Fibroblast of lung (primary cell): ENCODE results near the gene PLOD2. TPM values are rescaled to one million over a fixed set of nuclear protein-coding genes. Genes with fewer than 3 reads are reported as not detected.

Source experiments
- DNase-seq, 2 donors: peaks; one replicate each; pipeline versions ENCODE4 v3.0.0 to v3.0.0-alpha.2; 2010; ENCODE audit warnings: low read depth in 2 of 2
- H2AFZ ChIP-seq: 2 replicates; pipeline ENCODE4 v1.5.1; 2012; ENCODE audit warnings: low read length, control low read depth, inconsistent platforms
- H3K27ac ChIP-seq: 2 replicates; pipeline ENCODE4 v1.5.1; 2011; ENCODE audit warnings: low read length, control low read depth; ENCODE audit not compliant: insufficient read depth
- H3K27me3 ChIP-seq: 2 replicates; pipeline ENCODE4 v1.5.1; 2011; ENCODE audit warnings: mild to moderate bottlenecking, low read length; ENCODE audit not compliant: control insufficient read depth, insufficient read depth
- H3K36me3 ChIP-seq: 2 replicates; pipeline ENCODE4 v1.5.1; 2011; ENCODE audit warnings: low read length; ENCODE audit not compliant: control insufficient read depth, insufficient read depth
- H3K4me1 ChIP-seq: 2 replicates; pipeline ENCODE4 v1.5.1; 2011; ENCODE audit warnings: low read length; ENCODE audit not compliant: control insufficient read depth, insufficient read depth; ENCODE audit errors: extremely low read depth
- H3K4me2 ChIP-seq: 2 replicates; pipeline ENCODE4 v1.5.1; 2011; ENCODE audit warnings: low read length, control low read depth; ENCODE audit not compliant: insufficient read depth; ENCODE audit errors: extremely low read depth
- H3K4me3 ChIP-seq, 4 experiments: fragments of 200-600 bp in 1 of 4; sonication (generic) in 1 of 4; replicated peaks in 1 of 4; 2 replicates each; pipeline ENCODE4 v1.5.1; 2011 to 2016; ENCODE audit warnings: low read length in 4 of 4, low read depth in 3 of 4, mild to moderate bottlenecking in 3 of 4, control low read depth in 2 of 4, inconsistent platforms in 1 of 4, mixed read lengths in 1 of 4; ENCODE audit not compliant: insufficient read depth in 1 of 4; ENCODE audit errors: control extremely low read depth in 1 of 4
- H3K79me2 ChIP-seq: 2 replicates; pipeline ENCODE4 v1.5.1; 2012; ENCODE audit warnings: mild to moderate bottlenecking, low read length, inconsistent platforms; ENCODE audit not compliant: control insufficient read depth, insufficient read depth
- H3K9ac ChIP-seq: 2 replicates; pipeline ENCODE4 v1.5.1; 2011; ENCODE audit warnings: mild to moderate bottlenecking, low read length, control low read depth; ENCODE audit not compliant: insufficient read depth
- H3K9me3 ChIP-seq: 2 replicates; pipeline ENCODE4 v1.5.1; 2012; ENCODE audit warnings: low read depth, low read length; ENCODE audit not compliant: control insufficient read depth, insufficient read depth
- H4K20me1 ChIP-seq: 2 replicates; pipeline ENCODE4 v1.5.1; 2011; ENCODE audit warnings: low read length; ENCODE audit not compliant: control insufficient read depth, insufficient read depth; ENCODE audit errors: extremely low read depth
- CTCF ChIP-seq, 2 donors: IDR thresholded peaks in 1 of 2; conservative IDR thresholded peaks in 1 of 2; 1 replicate in 1 of 2; 2 replicates in 1 of 2; pipeline ENCODE4 v1.5.1; 2011 to 2012; ENCODE audit warnings: low read length in 2 of 2, control low read depth in 1 of 2, inconsistent platforms in 1 of 2, low read depth in 1 of 2, mild to moderate bottlenecking in 1 of 2
- EZH2 ChIP-seq: IDR thresholded peaks from 2 replicates; pipeline ENCODE4 v1.5.1; 2012; ENCODE audit warnings: low read length, control low read depth, mild to moderate bottlenecking; ENCODE audit errors: missing control alignments
- polyA plus RNA-seq, 2 donors: library from polyadenylated mRNA; depleted of rRNA in 1 of 2; stranded (reverse) in 1 of 2; unstranded in 1 of 2; fragments of >200 nt; gene quantifications; 2 replicates each; pipeline ENCODE4 v1.2.1, GENCODE V29; 2011 to 2012; ENCODE audit warnings: missing spikeins in 1 of 2
- total RNA-seq: library from RNA; depleted of rRNA; stranded (reverse); fragments of >200 nt; gene quantifications from 2 replicates; pipeline ENCODE4 v1.2.1, GENCODE V29; 2014

The PLOD2 gene
- total and polyA plus RNA-seq, 2 donors (not counting 1 experiment from before 2014, with no cell fraction given) = 91.8 to 114 TPM

DNA sequence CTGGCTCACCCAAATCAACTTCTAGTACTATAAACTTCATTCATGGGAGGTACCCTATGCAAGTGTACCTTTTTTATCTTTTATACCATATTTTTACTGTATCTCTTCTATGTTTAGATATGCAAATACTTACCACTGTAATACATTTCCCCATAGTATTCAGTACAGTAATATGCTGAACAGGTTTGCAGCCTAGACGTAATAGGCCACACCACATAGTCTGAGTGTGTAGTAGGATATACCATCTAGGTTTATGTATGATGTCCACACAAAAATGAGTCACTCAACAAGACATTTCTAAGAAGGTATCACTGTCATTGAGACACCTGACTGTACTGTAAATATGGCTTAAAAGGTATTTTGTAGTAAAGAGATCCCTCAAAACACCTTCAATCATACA is 124.7 kb downstream of the PLOD2 start:
- H3K4me3 ChIP-seq = no peak overlapping the region
- H3K4me2 ChIP-seq = no peak overlapping the region
- DNase-seq = no peak
- H3K79me2 ChIP-seq = no peaks in the 10 kb centered on the region
- H2AFZ ChIP-seq = no peak overlapping the region
- TF ChIP-seq CTCF (conservative IDR thresholded peaks at IDR 0.05 in 1 of 2, IDR thresholded peaks at IDR 0.05 in 1 of 2; ENCODE audit: low read depth in 1 of 2, low read length in 2 of 2) (no peak), EZH2 (no peak)
- no peak overlapping the region for H3K9ac ChIP-seq
- no peaks in the 10 kb centered on the region for H3K27me3 ChIP-seq
- H3K27ac ChIP-seq = no peak overlapping the region
- no peaks in the 10 kb centered on the region for H3K9me3 ChIP-seq
- no peaks in the 10 kb centered on the region for H3K36me3 ChIP-seq
- H3K4me1 ChIP-seq = no peaks in the 10 kb centered on the region
- H4K20me1 ChIP-seq = no peaks in the 10 kb centered on the region

GRCh38 chr3:146035366-146035765 is 125.6 kb downstream of the PLOD2 start:
- H3K27ac ChIP-seq = no peak overlapping the region
- peak; percentile 13 to 46 for DNase-seq
- no peaks in the 10 kb centered on the region for H3K36me3 ChIP-seq
- H3K9me3 ChIP-seq = no peaks in the 10 kb centered on the region
- H3K4me2 ChIP-seq = no peak overlapping the region
- H3K4me3 ChIP-seq = no peak overlapping the region
- no peaks in the 10 kb centered on the region for H3K27me3 ChIP-seq
- TF ChIP-seq CTCF (conservative IDR thresholded peaks at IDR 0.05 in 1 of 2, IDR thresholded peaks at IDR 0.05 in 1 of 2; ENCODE audit: low read depth in 1 of 2, low read length in 2 of 2) (no peak), EZH2 (no peak)
- H3K9ac ChIP-seq = no peak overlapping the region
- no peaks in the 10 kb centered on the region for H4K20me1 ChIP-seq
- H2AFZ ChIP-seq = no peak overlapping the region
- H3K4me1 ChIP-seq = no peaks in the 10 kb centered on the region
- H3K79me2 ChIP-seq = no peaks in the 10 kb centered on the region

DNA sequence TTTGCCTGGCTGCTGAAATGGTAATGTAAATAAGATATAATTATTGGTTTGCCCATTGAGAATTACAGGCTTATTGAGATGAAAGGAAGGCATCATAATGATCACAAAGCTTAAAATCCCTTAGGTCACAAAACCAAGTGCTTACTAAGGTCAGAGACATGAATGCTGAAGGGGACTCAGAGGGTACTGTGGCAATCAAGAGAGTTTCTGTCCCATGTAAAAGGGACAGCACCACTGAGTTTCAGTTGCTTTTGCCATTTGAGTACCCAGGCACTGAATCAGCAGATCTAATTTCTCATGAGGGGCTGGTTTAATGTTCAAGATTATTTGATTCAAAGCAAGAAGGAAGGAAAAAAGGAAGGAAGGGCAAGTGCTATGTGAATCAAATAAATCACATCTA is 127.0 kb downstream of the PLOD2 start:
- no peak for TF ChIP-seq EZH2
- no peak for TF ChIP-seq CTCF (conservative IDR thresholded peaks at IDR 0.05 in 1 of 2, IDR thresholded peaks at IDR 0.05 in 1 of 2; ENCODE audit: low read depth in 1 of 2, low read length in 2 of 2)
- Histone ChIP-seq H3K4me3 (no peak overlapping the region), H3K79me2 (no peaks in the 10 kb centered on the region), H3K27me3 (no peaks in the 10 kb centered on the region), H3K27ac (no peak overlapping the region), H4K20me1 (no peaks in the 10 kb centered on the region), H3K36me3 (no peaks in the 10 kb centered on the region), H2AFZ (no peak overlapping the region), H3K9me3 (no peaks in the 10 kb centered on the region), H3K4me1 (no peaks in the 10 kb centered on the region), H3K9ac (no peak overlapping the region), H3K4me2 (no peak overlapping the region)
- DNase-seq = no peak
